HG02623 (cell line): Measurements from ENCODE around the gene SYT2.
"Not testable (repeated sequence)": the region's sequence is repeated elsewhere in the genome, so short reads cannot be mapped to it uniquely, and the experiment has no call there.

ENCODE experiments used
- ATAC-seq: cut with Tn5 transposase; IDR thresholded peaks from one replicate; pipeline ENCODE4 v1.9.1; 2021; ENCODE audit warnings: moderate library complexity; ENCODE audit not compliant: unreplicated experiment

SYT2 gene

GRCh38 chr1:202710070-202711045 lies at the start of gene SYT2:
SYT2 (minus strand) TSS chr1:202710454; CDS start chr1:202605772, 104,682 bp downstream.
- no peak for ATAC-seq

GRCh38 chr1:202756391-202756790 lies 46.1 kb upstream of the SYT2 start:
- ATAC-seq: no peak

GRCh38 chr1:202754293-202754692 lies 44.0 kb upstream of the SYT2 start:
- no peak for ATAC-seq

GRCh38 chr1:202752774-202753173 lies 42.5 kb upstream of the SYT2 start:
- ATAC-seq: no peak

GRCh38 chr1:202750761-202751160 lies 40.5 kb upstream of the SYT2 start:
- ATAC-seq: no peak

- no peak for ATAC-seq
These were observed 39.8 kb upstream of the SYT2 start for GRCh38 chr1:202750024-202750423.

GRCh38 chr1:202745323-202745888 lies 35.2 kb upstream of the SYT2 start:
- no peak for ATAC-seq

- not testable (repeated sequence) for ATAC-seq
These were observed 34.5 kb upstream of the SYT2 start for GRCh38 chr1:202744770-202745169.

GRCh38 chr1:202742496-202742895 lies 32.2 kb upstream of the SYT2 start:
- ATAC-seq: no peak

GRCh38 chr1:202733251-202733650 lies 23.0 kb upstream of the SYT2 start:
- ATAC-seq: no peak

- no peak for ATAC-seq
These were observed 18.7 kb upstream of the SYT2 start for GRCh38 chr1:202728951-202729350.

GRCh38 chr1:202725526-202725925 lies 15.3 kb upstream of the SYT2 start:
- ATAC-seq: no peak

GRCh38 chr1:202723708-202724107 lies 13.5 kb upstream of the SYT2 start:
- no peak for ATAC-seq

GRCh38 chr1:202723046-202723445 lies 12.8 kb upstream of the SYT2 start:
- not testable (repeated sequence) for ATAC-seq

GRCh38 chr1:202716654-202717053 lies 6.4 kb upstream of the SYT2 start:
- no peak for ATAC-seq

- not testable (repeated sequence) for ATAC-seq
These were observed 3.9 kb upstream of the SYT2 start for GRCh38 chr1:202714202-202714601.

GRCh38 chr1:202713110-202713509 lies 2.9 kb upstream of the SYT2 start:
- no peak for ATAC-seq

- no peak for ATAC-seq
These were observed 1.8 kb upstream of the SYT2 start for GRCh38 chr1:202711949-202712635.

GRCh38 chr1:202709276-202710041 lies 795 bp downstream of the SYT2 start:
- no peak for ATAC-seq

GRCh38 chr1:202708456-202709275 lies 1.6 kb downstream of the SYT2 start:
- no peak for ATAC-seq
